Omental fat pad (tissue), 4 donors: ENCODE results near the gene PTPRO. TPM values are rescaled to one million over a fixed set of nuclear protein-coding genes. Genes with fewer than 3 reads are reported as not detected.

Experiments
- ATAC-seq: fragments of 150-250 bp; one replicate; pipeline ENCODE4 v1.9.1; 2016; ENCODE audit warnings: mild to moderate bottlenecking, moderate library complexity; ENCODE audit not compliant: low FRiP score
- DNase-seq: peaks from one replicate; pipeline ENCODE4 v3.0.0-alpha.2; 2019; ENCODE audit warnings: low spot score
- total RNA-seq, 4 donors: library from RNA; depleted of rRNA; stranded (reverse); fragments of >200 nt; gene quantifications; one replicate each; pipeline ENCODE4 v1.1.0, GENCODE V29; 2016
- TF ChIP-seq, protein P1 (sequence below), 3 donors: fragments of 450-650 bp; IDR thresholded peaks; one replicate each; pipeline ENCODE4 v1.5.1; 2016 to 2017; ENCODE audit warnings: antibody characterized with exemption in 3 of 3, mild to moderate bottlenecking in 3 of 3, moderate library complexity in 2 of 3

PTPRO gene
- total RNA-seq, 4 donors from 2014 or later = 2.1 to 12.5 (median 5.7) TPM

DNA sequence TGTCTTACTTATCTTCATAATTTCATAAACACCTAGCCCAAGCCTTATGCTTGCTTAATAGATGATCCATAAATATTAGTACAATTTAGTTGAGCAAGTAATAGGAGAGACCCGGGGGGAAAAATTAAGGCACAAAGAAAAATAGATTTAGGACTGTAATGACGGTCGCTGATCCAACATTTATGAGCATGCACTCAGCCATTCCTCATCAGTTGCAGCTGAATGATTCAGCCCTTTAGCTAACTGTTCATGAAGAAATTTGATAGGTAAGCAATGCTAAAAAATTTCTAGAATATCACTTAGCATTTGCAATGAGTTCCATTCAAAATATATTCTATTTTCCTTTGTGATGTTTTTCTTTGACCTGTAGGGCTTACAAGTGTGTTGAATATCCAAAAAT, 163.2 kb downstream of the PTPRO start:
- TF ChIP-seq, protein P1, sequence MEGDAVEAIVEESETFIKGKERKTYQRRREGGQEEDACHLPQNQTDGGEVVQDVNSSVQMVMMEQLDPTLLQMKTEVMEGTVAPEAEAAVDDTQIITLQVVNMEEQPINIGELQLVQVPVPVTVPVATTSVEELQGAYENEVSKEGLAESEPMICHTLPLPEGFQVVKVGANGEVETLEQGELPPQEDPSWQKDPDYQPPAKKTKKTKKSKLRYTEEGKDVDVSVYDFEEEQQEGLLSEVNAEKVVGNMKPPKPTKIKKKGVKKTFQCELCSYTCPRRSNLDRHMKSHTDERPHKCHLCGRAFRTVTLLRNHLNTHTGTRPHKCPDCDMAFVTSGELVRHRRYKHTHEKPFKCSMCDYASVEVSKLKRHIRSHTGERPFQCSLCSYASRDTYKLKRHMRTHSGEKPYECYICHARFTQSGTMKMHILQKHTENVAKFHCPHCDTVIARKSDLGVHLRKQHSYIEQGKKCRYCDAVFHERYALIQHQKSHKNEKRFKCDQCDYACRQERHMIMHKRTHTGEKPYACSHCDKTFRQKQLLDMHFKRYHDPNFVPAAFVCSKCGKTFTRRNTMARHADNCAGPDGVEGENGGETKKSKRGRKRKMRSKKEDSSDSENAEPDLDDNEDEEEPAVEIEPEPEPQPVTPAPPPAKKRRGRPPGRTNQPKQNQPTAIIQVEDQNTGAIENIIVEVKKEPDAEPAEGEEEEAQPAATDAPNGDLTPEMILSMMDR (IDR thresholded peaks at IDR 0.05) = no peak
- no peak for DNase-seq
- no peak for ATAC-seq

DNA sequence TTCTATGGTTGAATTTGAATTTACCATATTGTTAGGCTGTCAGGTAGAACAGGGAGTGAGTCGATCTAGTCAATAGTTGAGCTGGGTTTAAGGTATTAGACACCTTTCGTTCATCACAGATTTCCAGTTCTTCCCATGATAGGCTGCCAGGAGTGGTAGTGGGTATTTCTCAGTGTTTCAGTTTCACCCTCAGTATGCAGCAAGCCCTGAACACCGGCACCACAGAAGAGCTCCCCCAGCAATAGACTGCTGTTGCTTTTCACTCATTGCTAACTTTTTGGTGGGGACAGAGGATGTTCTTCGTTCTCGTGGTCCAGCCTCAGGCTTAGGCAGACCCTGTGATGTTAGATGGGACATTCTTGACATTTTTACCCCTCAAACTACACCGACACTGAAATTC, 164.6 kb downstream of the PTPRO start:
- TF ChIP-seq, protein P1 (IDR thresholded peaks at IDR 0.05) = no peak
- ATAC-seq (no peak), DNase-seq (no peak)

DNA sequence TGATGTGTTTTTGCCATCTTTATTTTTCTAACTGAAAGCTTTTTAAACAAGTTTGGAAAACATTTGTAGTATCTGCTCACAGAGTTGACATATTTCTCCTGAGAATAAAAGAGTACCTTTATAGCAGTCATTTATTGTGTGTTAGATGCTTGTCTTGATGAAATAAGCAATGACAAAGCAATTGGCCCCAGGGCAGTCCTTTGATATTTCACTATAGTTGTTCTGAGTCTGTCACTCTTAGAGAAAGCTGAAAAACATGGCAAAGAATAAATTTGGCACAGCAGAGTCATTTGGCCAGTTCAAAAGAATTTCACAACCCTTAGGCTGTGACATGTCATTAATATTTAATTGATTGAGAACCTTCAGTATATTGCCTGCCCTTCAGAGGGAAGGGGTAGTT, 166.2 kb downstream of the PTPRO start:
- TF ChIP-seq, protein P1 (IDR thresholded peaks at IDR 0.05) = no peak
- DNase-seq (no peak), ATAC-seq (no peak)

DNA sequence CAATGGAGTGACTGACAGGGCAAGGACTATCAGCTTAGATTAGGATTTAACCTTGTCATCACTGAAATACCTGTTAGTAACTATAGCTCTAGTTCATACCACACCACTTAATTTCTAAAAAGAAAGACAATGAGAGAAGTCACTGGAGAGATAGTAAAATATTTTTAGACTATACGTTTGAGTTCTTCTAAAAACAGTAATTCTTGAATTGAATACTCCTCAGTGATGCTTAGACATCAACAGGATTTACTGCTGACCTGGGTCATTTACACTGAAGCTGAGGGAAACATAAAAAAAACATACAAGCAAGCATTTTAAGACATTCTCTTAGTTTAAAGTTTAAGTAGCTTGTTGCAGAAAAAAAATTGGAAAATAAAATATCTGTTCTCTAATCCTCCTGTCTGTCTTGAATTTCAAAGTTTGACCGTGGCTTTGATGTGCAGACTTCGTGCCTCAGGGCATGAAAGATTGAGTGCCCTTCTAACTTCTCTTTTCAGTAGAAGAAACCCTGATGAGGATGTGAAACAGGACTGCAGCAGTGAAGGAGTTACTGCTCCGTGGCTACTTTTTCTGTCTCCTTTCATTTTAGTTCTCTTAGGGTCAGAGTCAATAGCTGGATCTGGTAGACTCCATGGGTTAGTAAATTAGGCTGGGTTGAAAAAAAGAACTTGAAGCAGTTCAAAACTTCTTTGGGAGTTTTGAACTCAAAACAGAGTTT, 172.2 kb downstream of the PTPRO start:
- DNase-seq (no peak), ATAC-seq (no peak)
- TF ChIP-seq, protein P1 (IDR thresholded peaks at IDR 0.05) = no peak

DNA sequence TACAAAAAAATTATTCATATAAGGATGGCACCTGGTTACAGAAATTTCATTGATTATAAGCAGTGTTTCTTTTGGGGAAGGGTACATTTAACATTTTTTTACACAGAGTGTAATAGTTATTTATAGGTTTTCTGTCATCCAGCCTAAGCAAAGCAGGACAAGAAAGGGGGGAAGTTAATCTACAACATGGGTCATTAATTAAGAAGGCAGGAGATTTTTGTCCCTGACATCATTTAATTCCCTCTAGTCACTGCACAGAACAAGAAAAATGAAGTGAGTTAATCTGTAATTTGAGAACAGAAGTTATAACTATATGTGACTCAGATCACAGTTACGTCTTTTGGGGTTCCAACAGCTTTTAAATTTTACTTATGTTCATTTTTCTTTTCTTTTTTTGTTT, 173.4 kb downstream of the PTPRO start:
- TF ChIP-seq, protein P1 (IDR thresholded peaks at IDR 0.05) = no peak
- no peak for DNase-seq
- no peak for ATAC-seq

DNA sequence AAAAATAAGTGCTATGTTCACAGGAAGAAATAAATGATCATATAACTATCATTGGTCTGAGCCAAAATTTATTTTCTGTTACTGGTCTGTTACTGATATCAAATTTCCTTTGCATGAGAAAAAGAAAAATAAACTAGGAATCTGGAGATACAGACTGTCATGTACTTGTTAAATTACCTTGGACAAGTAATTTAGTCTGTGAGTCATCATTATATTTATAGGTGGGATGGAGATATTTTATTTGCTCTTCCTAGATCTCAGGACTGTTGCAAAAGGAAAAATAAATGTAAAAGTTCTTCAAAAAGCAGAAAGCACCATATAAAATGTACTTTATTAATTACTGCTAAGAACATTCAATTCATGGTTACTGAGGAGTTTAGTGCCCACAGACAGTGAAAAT, 174.4 kb downstream of the PTPRO start:
- TF ChIP-seq, protein P1 (IDR thresholded peaks at IDR 0.05) = no peak
- no peak for DNase-seq
- ATAC-seq = no peak

DNA sequence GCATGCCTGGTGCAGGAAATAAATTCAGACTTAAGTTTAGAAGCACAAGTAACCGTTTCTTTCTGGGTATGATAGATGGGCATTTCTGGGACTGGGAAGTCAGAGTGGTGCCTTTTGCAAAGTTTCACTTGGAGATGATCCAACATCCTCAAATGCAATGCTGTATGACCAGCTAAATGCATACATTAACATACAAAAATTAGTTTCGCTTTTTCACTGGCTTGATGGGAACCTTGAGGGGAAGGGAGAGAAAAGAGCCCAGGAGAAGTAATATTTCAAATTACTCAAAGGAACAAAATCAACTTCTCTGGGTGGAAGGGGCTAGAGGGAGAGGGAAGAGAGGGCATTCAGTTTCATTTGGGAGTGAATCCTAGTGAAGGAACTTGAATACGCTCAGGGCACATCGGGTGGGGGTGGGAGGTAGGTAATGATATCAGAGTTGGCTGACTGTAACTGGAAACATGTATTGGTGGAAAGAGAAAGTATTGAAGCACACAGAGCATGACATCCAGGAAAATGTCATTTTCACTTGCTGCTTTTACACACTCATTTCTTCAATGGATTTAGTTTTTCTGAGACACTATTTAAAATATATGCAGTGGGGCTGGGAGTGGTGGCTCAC, 175.5 kb downstream of the PTPRO start:
- no peak for ATAC-seq
- no peak for DNase-seq
- TF ChIP-seq, protein P1 (IDR thresholded peaks at IDR 0.05) = no peak
